Activated CD8-positive, alpha-beta memory T cell treated with anti-CD3 and anti-CD28 coated beads, Interleukin-2, amount 50 U/mL, for 24 hours (primary cell): ENCODE data around the gene ORC3.
"Not testable (repeated sequence)": the region's sequence is repeated elsewhere in the genome, so short reads cannot be mapped to it uniquely, and the experiment has no call there.

Experiments used
- DNase-seq: peaks from one replicate; pipeline ENCODE4 v3.0.0-alpha.2; 2020; ENCODE audit errors: extremely low read depth

The ORC3 gene

DNA sequence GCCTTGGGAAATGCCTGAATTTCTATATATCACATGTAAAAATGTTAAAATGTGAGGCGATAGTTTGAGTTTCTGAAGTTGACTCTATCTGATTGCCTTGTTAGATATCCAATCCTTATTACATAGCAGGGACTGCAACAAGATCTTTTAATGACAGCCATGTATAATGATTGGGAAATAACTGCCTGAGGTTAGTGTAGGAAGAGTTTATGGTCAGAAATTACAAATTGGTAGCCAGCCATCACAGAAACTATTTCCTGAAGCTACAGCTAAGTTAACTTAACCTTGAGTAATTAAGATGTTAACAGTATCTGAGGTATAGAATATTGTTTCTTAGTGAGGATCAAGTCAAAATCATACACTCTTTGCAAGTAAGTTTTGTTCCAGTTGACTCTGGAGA lies 71.1 kb downstream of the ORC3 start:
- no peak for DNase-seq

DNA sequence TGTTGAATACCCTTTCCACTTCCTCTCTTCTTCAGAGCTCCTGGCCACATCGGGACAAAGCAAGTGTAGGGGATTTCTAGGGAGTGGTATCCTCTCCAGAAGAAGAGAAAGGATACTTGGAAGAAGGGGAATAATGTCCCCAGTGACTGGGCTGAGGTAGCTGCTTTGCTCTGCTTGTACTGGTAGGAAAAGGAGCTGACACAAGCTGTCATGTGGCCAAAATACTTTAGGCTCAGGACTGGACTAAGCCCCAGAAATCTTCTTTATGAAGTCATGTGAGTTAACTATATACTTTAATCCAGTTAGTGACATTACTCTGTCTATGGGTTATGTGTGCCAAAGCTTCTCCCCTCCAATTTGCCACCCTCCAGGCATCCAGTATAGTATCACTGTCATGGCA lies 71.6 kb downstream of the ORC3 start:
- DNase-seq, result no peak

DNA sequence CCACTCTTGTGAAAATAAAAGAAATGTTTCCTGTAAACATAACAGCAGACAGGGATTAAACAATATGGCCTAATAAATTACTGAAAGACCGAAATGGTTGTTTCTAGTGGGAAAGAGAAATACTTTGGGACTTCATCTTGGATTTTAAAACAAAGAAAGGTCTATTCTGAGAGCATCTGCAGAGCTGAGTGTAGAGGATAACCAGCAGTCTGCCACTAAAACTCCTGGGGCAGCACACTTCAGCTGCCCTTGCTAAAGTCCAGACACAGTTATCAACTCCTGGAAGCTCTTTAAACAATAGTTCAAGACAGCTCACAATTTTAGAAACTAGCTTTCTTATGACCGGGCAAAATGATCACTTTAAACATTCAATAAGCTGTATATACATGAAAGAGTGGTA lies 73.5 kb downstream of the ORC3 start:
- no peak for DNase-seq

DNA sequence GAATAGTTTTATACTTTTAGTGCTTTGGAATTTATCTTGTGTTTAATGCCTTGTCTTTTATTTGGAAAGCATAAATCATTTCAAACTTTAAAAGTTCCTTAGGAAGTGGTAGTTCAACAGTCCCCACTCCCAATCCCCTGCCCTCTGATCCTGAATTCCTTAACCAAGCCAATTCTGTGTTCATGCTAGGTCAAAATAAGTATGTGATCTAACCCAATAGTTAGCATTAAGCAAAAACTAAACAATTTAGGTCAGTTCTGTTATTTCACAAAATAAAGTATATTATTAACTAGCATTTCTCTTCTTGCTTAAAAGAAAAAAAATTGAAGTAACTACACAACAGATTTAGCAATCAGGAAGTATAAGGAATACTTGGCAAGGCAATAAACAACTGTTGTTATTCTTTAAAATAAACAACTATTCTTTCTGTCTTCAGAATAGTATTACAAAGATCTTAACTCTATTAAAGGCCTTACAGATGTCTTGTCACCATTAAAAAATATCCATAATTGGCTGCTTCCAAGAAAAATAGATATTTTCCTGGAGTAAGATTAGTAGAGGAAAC lies 75.1 kb downstream of the ORC3 start:
- DNase-seq, result no peak

DNA sequence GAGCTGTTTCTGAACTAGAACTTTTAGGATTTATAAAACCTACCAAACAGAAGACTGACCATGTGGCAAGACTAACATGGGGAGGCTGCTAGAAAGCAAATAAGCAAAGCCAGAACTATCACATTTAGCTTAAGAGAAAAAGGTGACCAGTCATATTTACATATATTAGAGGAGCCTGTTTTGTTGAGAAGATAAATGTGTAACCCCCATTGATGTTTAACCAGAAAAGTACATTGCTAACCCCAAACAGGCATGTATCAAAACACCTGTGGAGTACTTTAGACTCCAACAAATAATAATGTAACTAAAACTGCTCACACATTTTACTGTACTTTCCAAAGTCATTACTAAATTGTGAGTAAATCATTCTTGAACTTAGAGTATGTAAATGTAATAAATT lies 77.1 kb downstream of the ORC3 start:
- no peak for DNase-seq

DNA sequence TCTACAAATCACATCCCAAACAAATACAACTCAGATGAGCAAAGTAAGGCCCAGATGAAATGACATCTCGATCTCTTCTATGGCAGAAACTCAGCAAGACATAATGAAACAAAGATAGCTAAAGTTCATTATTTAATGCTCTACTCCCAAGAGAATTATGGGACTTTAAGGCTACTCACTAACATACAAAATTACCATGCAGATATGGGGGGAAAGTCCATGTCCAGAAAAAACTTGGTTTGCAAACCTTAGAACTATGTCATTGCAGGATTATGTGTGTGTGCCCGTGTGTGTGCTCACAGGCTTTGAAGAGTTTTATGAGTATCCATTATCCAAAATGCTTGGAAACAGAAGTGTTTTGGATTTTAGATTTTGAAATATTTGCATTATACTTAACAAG lies 78.1 kb downstream of the ORC3 start:
- DNase-seq, result no peak

DNA sequence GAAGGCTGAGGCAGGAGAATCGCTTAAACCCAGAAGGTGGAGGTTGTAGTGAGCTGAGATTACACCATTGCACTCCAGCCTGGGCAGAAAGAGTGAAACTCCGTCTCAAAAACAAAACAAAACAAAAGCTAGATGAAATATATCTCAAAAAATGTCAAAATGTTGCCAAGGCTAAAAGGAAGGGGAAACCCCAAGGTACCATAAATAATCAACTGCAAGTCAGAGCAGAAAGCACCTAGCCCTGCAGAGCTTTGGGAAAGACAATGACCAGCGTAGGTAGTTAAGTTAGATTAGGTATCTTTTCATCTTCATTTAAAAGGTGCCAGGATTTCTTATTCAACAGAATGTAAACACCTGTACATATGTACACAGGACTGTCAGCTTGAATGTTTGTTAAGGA lies 79.1 kb downstream of the ORC3 start:
- DNase-seq, result no peak

DNA sequence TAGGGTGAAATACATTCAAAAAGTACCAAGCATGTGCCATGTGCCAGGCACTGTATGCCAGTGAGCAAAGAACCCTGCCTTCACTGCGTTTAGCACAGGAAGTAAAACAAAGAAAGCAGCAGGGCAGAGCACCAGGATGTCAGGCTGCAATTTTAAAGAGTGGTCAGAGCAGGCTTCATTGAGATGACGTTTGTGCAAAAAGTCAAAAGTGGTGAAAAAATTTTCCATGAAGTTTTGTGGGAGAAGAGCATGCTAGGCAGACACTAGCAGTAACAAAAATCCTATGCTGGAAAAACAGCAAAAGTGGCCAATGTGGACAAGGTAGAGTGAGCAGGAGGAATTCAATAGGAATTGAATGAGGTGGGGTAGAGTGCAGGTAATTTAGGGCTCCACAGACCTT lies 80.8 kb downstream of the ORC3 start:
- DNase-seq, result no peak

DNA sequence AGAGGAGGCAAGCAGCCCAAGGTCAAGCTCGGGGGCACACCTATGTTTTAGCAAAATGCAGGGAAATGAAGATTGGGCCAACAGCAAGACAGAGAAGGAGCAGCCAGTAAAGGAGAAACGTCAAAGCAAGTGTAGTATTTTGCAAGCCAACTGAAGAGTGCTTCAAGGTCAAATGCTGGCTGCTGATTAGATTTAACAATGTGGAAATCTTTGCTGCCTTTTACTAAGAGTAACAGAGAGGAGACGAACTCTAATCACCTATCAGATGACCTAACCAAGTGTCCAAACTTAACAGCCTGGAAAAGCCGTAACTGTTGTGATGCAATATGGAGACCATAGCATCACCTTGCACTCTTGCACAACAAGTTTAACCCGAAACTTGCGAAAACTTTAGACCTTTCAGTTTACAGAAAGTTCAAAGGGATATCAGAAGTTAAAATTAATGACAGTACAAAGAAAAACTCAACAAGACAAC lies 81.7 kb downstream of the ORC3 start:
- no peak for DNase-seq

DNA sequence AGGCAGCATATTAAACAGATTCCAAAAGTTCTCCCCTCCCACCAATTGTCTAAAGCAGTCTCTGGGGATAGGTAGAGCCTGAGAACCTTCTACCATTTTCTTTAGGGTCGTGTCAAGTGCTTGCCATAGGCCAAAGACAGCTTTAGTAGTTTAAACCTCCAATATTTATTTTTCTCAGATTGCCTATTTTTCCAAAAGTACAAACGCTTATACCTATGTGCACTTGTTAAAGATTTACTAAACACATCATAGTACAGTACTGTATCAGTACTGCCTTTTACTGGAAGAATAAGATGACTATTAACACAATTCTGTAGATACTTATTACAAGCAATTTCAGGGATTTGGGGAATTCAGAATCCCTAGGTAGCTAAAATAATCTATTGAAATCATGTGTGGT lies 82.7 kb downstream of the ORC3 start:
- DNase-seq, result no peak

DNA sequence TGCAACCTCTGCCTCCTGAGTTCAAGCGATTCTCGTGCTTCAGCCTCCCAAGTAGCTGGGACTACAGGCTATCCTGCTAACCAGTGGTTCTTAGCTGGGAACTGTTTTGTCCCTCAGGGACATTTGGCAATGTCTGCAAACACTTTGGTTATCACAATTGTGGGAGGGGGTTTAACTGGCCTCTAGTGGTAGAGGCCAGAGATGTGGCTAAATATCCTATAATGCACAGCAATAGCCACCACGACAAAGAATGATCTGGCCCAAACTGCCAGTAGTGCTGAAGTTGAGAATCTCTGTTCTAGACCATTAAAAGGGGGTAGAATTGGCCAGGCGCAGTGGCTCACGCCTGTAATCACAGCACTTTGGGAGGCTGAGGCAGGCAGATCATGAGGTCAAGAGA lies 83.3 kb downstream of the ORC3 start:
- no peak for DNase-seq

DNA sequence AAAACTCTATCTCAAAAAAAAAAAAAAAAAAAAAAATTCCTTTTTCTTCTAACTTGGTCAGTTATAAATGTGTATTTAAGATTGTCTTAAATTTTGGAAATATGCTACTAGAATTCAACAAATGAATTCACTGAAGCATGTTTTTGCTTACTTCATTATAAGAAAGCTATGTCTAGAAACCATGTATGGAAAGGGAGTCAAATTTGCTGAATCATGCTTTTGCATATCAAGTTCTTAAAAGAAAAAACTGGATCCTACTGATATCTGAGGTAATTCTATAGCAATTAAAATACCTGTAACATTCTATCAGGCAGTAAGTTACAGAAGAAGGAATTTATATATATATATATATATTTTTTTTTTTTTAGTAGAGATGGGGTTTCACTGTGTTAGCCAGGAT lies 84.4 kb downstream of the ORC3 start:
- no peak for DNase-seq

DNA sequence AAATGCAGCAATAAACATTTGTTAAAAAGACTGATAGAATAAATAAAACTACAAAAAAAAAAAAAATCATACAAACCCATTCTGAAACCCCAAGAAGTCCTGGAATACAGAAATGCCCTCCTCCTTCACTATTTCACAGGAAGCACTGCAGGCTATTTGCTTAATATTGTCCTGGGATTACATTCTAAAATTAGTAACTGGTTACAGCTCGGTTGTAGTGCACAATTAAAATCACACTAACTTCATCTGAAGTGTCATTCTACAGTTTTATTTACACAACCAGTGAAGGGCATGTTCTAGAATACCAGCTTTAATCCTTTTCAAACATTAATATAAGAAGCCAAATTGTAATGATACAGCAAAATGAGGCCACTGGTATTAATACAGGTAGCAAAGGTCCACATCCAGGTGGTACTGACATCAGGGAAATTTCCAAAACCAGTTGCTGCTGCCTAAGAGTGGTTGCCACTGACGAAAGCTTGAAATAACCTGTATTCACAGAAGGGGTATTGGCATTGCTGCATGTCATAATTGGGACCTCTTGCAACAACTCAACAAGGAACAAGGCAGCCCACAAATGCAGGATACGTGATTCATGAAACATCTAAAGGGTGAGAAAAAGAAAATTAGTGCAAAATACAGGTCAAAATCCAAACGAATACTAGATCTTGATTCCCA lies 85.2 kb downstream of the ORC3 start:
- no peak for DNase-seq

DNA sequence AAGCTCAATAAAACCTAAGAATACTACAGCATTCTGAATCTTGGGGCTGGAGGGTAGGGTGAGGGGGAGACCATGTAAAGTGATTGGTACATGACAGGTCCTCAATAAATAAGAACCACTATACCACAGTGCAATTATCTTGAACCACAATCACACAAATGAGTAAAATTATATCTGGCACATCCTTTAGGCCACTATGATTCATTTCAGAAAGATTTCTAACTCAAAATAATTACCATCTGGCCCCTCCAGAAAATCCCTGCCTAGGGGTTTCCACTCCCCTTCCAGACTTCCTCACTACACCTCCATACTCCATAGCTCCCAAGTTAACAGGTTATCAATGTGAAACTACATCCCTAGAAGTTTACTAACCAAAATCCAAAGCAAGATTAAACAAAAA lies 92.4 kb downstream of the ORC3 start:
- DNase-seq, result no peak

DNA sequence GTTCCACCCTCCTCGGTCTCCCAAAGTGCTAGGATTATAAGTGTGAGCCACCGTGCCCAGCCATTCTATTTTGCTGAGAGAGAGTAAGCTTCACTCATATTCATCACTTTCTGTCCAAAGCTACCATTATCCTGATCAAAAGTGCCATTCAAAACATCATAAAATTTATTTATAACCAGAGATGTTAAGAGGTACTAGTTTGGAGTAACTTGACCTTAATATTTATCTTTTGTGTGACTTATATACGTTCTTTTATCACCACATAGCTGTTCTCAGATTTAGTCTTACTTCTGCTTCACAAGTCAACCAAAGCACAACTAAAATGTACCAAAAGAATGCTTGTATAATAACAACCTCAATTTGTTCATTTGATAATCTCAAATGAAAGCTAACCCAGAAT lies 94.0 kb downstream of the ORC3 start:
- no peak for DNase-seq

DNA sequence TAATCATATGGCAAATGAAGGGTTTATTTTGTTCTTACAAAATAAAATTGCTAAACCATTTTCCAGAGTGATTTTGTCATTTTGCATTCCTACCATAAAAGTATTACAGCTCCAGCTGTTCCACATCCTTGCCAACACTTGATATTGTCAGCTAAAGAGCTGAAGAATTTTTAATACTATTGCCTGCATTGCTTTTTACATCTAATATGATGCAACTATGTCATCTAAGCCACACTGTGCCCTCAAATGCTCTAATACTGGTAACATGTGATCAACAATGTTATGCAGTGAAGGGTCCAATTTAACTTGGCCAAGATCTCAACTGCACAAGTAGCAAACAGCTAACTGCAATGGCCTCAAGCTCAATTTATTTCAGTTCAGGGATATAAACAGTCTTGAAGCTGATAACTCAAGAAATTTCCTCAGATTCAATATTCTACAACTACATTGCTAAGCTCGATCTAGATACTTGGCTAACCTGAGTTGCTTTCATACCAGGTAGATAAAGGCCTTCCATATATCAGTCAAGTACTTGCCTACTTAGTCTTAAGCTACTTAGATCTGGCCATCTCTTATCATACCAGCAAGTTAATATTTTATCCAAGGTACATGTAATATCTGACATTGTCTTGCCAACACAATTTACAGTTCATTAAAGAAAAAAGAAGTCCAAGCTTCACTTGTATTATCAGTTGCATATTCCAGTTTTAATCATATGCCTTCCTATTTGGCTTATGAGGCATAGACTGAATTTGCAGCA lies 95.1 kb downstream of the ORC3 start:
- DNase-seq, result no peak

DNA sequence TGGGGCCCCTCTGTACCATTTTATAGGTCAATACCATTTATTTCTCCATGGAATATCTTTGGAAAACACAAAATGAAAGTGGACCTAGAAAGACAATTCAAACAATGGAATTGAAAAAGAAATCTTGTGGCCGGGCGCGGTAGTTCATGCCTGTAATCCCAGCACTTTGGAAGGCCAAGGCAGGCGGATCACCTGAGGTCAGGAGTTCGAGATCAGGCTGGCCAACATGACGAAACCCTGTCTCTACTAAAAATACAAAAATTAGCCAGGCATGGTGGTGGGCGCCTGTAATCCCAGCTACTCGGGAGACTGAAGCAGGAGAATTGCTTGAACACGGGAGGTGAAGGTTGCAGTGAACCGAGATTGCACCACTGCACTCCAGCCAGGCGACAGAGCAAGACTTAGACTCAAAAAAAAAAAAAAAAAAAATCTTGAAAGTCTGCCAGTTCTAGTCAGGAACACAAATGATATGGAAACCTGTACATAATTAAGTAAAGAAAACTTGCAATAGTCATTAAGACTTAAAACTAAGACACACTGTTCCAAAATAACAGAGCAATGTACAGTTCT lies 96.8 kb downstream of the ORC3 start:
- not testable (repeated sequence) for DNase-seq

DNA sequence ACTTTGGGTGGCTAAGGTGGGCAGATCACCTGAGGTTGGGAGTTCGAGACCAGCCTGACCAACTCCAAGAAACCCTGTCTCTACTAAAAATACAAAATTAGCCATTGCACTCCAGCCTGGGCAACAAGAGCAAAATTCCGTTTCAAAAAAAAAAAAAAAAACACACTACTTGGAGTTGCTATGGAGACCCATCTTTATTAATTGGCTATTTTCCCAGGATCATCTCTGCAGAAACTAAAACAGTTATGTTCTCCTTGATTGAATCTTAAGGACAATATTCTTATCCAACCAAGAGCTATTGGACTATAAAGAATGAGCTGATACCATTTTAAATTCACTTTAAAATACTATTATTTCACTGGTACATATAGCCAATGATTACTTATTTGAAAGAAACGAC lies 97.4 kb downstream of the ORC3 start:
- DNase-seq, result no peak

DNA sequence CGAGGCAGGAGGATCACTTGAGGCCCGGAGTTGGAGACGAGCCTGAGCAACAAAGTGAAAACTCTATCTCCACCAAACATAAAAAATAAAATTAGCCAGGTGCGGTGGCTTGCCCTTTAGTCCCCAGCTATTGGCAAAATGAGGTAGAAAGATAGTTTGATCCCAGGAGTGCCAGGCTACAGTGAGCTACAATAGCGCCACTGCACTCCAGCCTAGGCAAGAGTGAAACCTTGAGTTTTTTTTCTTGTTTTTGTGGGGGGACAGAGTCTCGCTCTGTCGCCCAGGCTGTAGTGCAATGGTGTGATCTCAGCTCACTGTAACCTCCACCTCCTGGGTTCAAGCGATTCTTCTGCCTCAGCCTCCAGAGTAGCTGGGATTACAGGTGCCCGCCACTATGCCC lies 98.0 kb downstream of the ORC3 start:
- not testable (repeated sequence) for DNase-seq

DNA sequence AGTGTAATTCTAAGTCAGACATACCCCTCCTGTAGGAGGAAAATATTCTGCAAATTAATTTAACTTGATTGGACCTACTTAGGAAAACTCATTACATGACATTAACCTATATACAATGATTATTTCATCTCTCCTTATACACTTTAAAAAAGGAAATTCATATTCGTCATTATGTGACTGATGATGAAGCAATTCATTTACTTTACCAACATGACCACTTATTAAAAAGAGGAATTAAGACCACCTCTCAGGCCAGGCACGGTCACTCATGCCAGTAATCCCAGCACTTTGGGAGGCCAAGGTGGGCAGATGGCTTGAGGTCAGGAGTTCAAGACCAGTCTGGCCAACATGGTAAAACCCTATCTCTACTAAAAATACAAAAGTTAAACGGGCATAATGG lies 100.5 kb downstream of the ORC3 start:
- DNase-seq, result no peak

DNA sequence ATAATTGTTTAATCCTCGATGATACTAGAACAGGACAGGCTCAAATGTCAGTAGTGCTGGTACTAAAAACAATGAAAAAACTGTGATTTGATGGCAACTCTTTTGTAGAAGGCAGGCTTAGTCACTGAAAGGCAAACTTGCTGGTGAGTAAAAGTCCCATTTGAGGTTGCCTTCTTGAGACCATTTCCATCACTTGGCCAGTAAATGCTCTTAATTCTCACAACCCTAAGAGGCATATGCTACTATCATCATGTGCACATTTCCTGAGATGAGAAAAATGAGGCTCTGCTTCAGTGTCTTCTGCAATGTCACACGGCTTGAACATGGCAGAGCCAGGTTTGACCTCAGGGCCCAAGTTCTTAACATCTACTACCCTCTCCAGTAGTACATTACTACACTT lies 102.2 kb downstream of the ORC3 start:
- DNase-seq, result no peak

DNA sequence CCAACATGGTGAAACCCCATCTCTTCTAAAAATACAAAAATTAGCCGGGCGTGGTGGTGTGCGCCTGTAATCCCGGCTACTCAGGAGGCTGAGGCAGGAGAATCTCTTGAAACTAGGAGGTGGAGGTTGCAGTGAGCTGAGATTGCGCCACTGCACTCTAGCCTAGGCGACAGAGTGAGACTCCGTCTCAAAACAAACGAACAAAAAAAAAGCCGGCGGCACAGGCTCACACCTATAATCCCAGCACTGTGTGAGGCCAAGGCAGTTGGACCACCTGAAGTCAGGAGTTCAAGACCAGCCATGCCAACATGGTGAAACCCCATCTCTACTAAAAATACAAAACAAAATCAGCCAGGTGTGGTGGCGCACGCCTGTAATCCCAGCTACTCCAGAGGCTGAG lies 106.9 kb downstream of the ORC3 start:
- DNase-seq, result not testable (repeated sequence)
